Kidney epithelial cell (primary cell): ENCODE measurements around the gene RNF8. TPM values are rescaled to one million over a fixed set of nuclear protein-coding genes. Genes with fewer than 3 reads are reported as not detected.
A peak's percentile ranks its signal among the peaks of the same experiment; 100 is the strongest.

Source experiments
- DNase-seq: peaks from one replicate; pipeline ENCODE4 v3.0.0-alpha.2; 2010; ENCODE audit warnings: low read depth
- H3K27me3 ChIP-seq: 2 replicates; pipeline ENCODE4 v1.6.0; 2011; ENCODE audit warnings: low read length; ENCODE audit not compliant: control insufficient read depth, insufficient read depth
- H3K36me3 ChIP-seq: 2 replicates; pipeline ENCODE4 v1.5.1; 2011; ENCODE audit warnings: low read length; ENCODE audit not compliant: control insufficient read depth, insufficient read depth
- H3K4me3 ChIP-seq: 2 replicates; pipeline ENCODE4 v1.5.1; 2011; ENCODE audit warnings: low read depth, mild to moderate bottlenecking, control low read depth, low read length
- total RNA-seq: library from RNA; depleted of rRNA; stranded (reverse); fragments of >200 nt; gene quantifications from 2 replicates; pipeline ENCODE4 v1.2.3, GENCODE V29; 2015
- TF ChIP-seq, protein P1 (sequence below): IDR thresholded peaks from 2 replicates; pipeline ENCODE4 v1.5.1; 2011; ENCODE audit warnings: mild to moderate bottlenecking, moderate library complexity, low read length, control low read depth, inconsistent platforms; ENCODE audit not compliant: insufficient read depth, poor library complexity, severe bottlenecking

RNF8 gene
- total RNA-seq, 1 donor from 2014 or later, result 16.8 TPM

DNA sequence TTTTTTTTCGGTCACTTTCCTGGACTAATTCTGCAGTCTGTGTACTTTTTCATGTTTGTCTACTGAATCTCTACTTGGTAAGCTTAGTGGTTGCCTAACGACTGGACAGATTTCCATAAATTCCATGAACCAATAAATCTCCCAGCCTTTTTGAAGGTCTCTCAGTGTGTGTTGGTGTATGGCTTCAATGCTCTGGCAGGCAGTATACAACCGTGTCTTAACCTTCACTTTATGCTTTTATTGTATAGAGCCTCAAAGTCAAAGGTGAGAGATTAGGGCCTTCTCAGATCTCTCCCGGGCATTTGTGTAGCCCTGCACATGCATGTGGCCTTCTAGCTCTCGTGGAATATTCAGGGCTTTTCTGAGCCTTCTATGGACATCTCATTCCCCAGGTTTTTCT is 64.9 kb downstream of the RNF8 start:
- TF ChIP-seq, protein P1, sequence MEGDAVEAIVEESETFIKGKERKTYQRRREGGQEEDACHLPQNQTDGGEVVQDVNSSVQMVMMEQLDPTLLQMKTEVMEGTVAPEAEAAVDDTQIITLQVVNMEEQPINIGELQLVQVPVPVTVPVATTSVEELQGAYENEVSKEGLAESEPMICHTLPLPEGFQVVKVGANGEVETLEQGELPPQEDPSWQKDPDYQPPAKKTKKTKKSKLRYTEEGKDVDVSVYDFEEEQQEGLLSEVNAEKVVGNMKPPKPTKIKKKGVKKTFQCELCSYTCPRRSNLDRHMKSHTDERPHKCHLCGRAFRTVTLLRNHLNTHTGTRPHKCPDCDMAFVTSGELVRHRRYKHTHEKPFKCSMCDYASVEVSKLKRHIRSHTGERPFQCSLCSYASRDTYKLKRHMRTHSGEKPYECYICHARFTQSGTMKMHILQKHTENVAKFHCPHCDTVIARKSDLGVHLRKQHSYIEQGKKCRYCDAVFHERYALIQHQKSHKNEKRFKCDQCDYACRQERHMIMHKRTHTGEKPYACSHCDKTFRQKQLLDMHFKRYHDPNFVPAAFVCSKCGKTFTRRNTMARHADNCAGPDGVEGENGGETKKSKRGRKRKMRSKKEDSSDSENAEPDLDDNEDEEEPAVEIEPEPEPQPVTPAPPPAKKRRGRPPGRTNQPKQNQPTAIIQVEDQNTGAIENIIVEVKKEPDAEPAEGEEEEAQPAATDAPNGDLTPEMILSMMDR, result no peak
- Histone ChIP-seq H3K27me3 (no peaks in the 10 kb centered on the region), H3K36me3 (no peaks in the 10 kb centered on the region), H3K4me3 (no peak overlapping the region)
- no peak for DNase-seq

DNA sequence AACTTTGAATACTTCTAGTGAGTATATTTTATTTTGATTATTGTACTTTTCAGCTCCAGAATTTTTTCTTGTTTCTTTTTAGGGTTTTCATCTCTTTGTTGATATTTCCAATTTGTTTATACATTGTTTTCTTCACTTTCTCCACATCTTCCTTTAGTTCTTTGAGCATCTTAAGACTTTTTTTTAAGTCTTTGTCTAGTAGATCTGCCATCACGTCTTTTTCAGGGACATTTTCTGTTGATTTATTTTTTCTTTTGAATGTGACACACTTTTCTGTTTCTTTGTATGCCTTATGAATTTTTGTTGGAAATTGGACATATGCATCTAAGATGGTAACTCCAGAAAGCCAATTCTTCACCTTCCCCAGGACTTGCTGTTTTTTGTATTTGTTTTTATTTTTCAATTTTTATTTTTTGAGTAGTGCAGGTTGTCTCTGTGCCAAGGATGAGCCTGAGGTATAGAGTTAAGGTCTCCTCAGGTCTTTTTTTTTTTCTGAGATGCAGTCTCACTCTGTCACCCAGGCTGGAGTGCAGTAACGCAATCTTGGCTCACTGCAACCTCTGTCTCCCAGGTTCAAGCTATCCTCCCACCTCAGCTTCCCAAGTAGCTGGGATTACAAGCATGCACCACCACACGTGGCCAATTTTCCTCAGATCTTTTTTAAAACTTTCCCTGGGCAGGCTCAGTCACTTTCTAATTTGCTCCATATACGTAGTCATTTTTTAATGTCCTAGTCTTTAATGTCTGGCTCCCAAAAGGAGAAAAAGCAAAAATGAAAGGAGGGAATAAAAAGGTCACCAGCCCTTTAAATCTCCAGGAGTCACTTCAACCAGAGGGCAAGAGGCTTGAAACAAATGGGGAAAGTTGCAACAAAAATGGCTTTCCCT is 72.5 kb downstream of the RNF8 start:
- no peak overlapping the region for H3K4me3 ChIP-seq
- no peaks in the 10 kb centered on the region for H3K36me3 ChIP-seq
- TF ChIP-seq, protein P1, result no peak
- no peaks in the 10 kb centered on the region for H3K27me3 ChIP-seq
- no peak for DNase-seq

DNA sequence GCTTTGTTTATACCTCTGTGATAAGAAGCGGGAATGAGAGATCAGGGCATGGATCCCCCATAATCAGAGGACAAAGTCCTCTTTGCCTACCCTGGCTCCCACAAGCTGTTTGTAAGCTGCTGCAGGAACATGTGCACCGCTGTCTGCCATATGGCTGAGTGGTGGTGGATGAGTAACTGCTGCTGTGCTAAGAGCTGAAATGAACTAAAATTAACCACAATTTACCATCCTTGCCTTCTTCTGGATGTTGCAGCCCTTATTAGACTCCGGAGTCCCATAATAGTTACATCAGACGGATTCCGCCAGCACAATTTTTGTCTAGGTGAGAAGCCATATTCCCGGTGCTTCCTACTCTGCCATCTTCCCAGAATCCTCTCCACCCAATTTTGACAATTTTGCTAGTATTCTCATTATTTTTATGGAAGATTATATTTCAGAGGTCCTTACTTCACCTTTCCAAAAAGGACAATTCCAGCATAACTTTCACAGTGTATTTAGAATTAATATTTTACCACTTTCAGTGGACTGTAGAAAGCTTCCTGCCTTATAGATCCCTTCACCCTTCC is 73.2 kb downstream of the RNF8 start:
- Histone ChIP-seq H3K27me3 (no peaks in the 10 kb centered on the region), H3K36me3 (no peaks in the 10 kb centered on the region), H3K4me3 (no peak overlapping the region)
- TF ChIP-seq, protein P1, result no peak
- DNase-seq, result no peak

DNA sequence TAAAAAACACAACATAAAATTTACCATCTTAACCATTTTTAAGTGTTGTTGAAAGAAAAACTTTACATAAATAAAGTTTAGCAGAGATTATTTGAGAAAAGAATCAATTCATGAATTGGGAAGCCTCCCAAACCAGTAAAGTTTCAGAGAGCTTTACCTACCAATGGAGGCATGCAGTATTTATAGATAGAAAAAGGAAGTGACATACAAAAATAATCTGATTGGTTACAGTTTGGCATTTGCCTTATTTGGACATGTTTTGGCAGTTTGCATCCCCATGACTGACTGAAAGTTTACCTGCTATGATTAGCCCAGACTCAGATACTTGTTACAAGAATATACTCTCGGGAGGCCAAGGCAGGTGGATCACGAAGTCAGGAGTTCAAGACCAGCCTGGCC is 75.6 kb downstream of the RNF8 start:
- no peaks in the 10 kb centered on the region for H3K36me3 ChIP-seq
- DNase-seq, result no peak
- TF ChIP-seq, protein P1, result no peak

DNA sequence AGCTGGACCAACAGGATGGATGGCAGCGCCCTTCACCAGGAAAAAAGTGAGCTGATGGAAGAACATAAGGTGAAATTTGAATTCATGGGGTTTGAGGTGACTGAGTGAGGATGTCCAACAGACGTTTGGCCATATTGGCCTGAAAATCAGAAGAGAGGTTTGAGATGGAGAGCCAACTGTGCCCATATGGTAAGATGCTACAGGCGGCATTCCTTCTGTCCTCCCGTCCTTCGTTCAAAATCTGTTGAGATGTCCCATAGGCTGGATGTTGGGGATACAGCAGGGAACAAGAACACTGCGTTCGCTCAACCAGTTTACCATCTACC is 78.8 kb downstream of the RNF8 start:
- Histone ChIP-seq H3K36me3 (no peaks in the 10 kb centered on the region), H3K27me3 (no peaks in the 10 kb centered on the region), H3K4me3 (peak overlapping the region; percentile 89)
- TF ChIP-seq, protein P1, result no peak
- DNase-seq, result no peak

More for the DNA sequence above, 75.6 kb downstream of the RNF8 start:
- Histone ChIP-seq H3K27me3 (no peaks in the 10 kb centered on the region), H3K4me3 (no peak overlapping the region)
